Activated CD8-positive, alpha-beta T cell treated with anti-CD3 and anti-CD28 coated beads, Interleukin-2, amount 10 ng/mL, durations not matched to agents 7 days and 5 days (primary cell): ENCODE measurements around the gene CRYGS. TPM values are rescaled to one million over a fixed set of nuclear protein-coding genes. Genes with fewer than 3 reads are reported as not detected.

Experiments used
- ATAC-seq: fragments of 150-1000 bp; cut with Tn5 transposase; one replicate; pipeline ENCODE4 v1.10.0; 2021; ENCODE audit warnings: moderate library complexity
- CTCF ChIA-PET: fragments of 350-600 bp; sonication (Branson Sonifier 250); formaldehyde crosslinking; loops from one replicate; lab custom pipeline; 2021; ENCODE audit warnings: antibody characterized with exemption; lab: Charles Lee
- POLR2A ChIA-PET: fragments of 350-600 bp; sonication (Branson Sonifier 250); formaldehyde crosslinking; loops from one replicate; lab custom pipeline; 2021; ENCODE audit warnings: antibody characterized with exemption; lab: Charles Lee
- DNase-seq: peaks from one replicate; pipeline ENCODE4 v3.0.0-alpha.2; 2020
- H3K27ac Mint-ChIP-seq: one replicate; pipeline ENCODE4 v1.8.0; 2021; ENCODE audit warnings: mild to moderate bottlenecking, mixed read lengths
- H3K27me3 Mint-ChIP-seq: one replicate; pipeline ENCODE4 v1.8.0; 2021; ENCODE audit warnings: low read depth, mixed read lengths
- H3K36me3 Mint-ChIP-seq: one replicate; pipeline ENCODE4 v1.8.0; 2021; ENCODE audit warnings: low read depth, mixed read lengths
- H3K4me1 Mint-ChIP-seq: one replicate; pipeline ENCODE4 v1.8.0; 2021; ENCODE audit warnings: low read depth, mixed read lengths
- H3K4me3 Mint-ChIP-seq: one replicate; pipeline ENCODE4 v1.8.0; 2021; ENCODE audit warnings: mild to moderate bottlenecking, mixed read lengths
- H3K9me3 Mint-ChIP-seq: one replicate; pipeline ENCODE4 v1.8.0; 2022; ENCODE audit warnings: mixed read lengths; ENCODE audit not compliant: insufficient read depth
- total RNA-seq, 2 experiments: library from RNA; stranded (reverse); gene quantifications; one replicate each; pipeline ENCODE4 v1.2.3, GENCODE V29; 2021

CRYGS gene
- total RNA-seq, 2 experiments from 2014 or later, result 4.6 to 5.6 TPM

DNA sequence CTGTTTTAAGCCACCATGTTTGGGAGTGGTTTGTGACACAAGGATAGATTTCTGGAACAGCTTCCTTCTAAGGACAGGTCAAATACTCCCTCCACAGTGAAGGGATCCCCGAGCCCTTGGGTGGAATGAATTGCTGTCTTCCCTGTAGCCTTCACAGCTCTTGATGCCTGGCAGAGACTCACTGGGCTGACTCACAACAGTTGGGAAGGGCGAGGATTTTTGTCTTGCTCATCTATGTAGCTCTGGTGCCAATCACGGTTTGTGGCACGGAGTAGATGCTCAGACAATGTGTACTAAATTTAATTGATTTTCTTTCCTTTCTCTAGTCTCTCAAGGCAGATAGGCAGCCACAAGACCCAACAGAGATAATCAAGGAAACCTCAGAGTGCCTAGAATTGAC lies 27.0 kb downstream of the CRYGS start:
- H3K9me3 Mint-ChIP-seq, result no peaks in the 10 kb centered on the region
- peaks cover 54% of the 10 kb centered on the region for H3K4me1 Mint-ChIP-seq
- POLR2A ChIA-PET, result interaction anchor here (0.6 kb wide), 1 partner anchor 843 kb away, joined by 3 read pairs; no protein-coding TSS in a partner anchor
- CTCF ChIA-PET, result interaction anchor here (0.7 to 5.3 kb wide), 6 partner anchors 11 to 100 kb away, joined by 3 to 44 read pairs (median 3); no protein-coding TSS in a partner anchor
- H3K27ac Mint-ChIP-seq, result no peak overlapping the region
- H3K36me3 Mint-ChIP-seq, result no peaks in the 10 kb centered on the region
- peaks cover 14% of the 10 kb centered on the region for H3K27me3 Mint-ChIP-seq
- ATAC-seq, result no peak
- no peak overlapping the region for H3K4me3 Mint-ChIP-seq
- no peak for DNase-seq

DNA sequence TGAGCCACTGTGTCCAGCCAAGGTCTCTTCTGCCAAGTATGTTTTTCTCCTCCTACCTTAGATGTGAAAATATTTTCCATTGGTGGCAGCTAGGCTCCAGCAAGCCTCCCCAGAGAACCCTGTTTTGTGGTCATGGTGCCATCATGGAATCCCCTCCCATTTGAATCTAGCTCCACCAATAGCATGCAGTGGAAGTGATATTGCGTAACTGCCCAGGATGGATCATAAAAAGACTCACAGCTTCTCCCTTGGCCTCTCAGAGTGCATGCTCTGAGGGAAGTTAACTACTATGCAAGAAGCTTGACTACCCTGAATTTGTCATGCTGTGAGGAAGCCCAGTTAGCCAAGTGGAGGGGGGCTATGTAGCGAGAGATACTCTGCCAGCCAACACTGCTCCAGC lies 27.5 kb downstream of the CRYGS start:
- ChIA-PET POLR2A (interaction anchor here (0.6 kb wide), 1 partner anchor 844 kb away, joined by 3 read pairs; no protein-coding TSS in a partner anchor), CTCF (interaction anchor here (0.7 to 5.3 kb wide), 4 partner anchors 19 to 101 kb away, joined by 3 to 44 read pairs (median 3); no protein-coding TSS in a partner anchor)
- Mint-ChIP-seq H3K36me3 (no peaks in the 10 kb centered on the region), H3K4me3 (no peak overlapping the region), H3K4me1 (peaks cover 50% of the 10 kb centered on the region), H3K9me3 (no peaks in the 10 kb centered on the region), H3K27me3 (peaks cover 18% of the 10 kb centered on the region), H3K27ac (no peak overlapping the region)
- DNase-seq (no peak), ATAC-seq (no peak)

DNA sequence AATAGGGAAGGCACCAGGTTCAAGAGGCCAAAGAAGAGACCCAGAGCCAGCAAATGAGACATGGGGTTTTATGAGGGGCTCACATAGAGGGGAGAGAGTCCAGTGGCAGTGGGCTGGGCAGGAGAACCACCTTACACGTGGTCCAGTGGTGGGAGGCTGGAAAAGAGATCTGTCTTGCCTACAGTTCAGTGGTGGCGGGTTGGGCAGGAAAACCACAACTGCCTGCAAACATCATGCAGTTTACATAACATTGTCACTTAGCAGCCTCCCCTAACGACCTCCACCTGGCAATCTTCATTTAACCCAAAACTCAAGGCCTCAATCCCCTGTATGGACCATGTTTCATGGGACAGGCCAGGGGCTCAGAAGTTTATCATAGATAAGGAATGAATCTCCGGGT lies 29.1 kb downstream of the CRYGS start:
- Mint-ChIP-seq H3K4me1 (peaks cover 38% of the 10 kb centered on the region), H3K36me3 (no peaks in the 10 kb centered on the region), H3K27ac (no peak overlapping the region), H3K4me3 (no peak overlapping the region), H3K27me3 (peaks cover 18% of the 10 kb centered on the region), H3K9me3 (no peaks in the 10 kb centered on the region)
- CTCF ChIA-PET, result no interaction called here
- peak; percentile 63 for DNase-seq
- ATAC-seq, result peak; percentile 43
- POLR2A ChIA-PET, result no interaction called here

DNA sequence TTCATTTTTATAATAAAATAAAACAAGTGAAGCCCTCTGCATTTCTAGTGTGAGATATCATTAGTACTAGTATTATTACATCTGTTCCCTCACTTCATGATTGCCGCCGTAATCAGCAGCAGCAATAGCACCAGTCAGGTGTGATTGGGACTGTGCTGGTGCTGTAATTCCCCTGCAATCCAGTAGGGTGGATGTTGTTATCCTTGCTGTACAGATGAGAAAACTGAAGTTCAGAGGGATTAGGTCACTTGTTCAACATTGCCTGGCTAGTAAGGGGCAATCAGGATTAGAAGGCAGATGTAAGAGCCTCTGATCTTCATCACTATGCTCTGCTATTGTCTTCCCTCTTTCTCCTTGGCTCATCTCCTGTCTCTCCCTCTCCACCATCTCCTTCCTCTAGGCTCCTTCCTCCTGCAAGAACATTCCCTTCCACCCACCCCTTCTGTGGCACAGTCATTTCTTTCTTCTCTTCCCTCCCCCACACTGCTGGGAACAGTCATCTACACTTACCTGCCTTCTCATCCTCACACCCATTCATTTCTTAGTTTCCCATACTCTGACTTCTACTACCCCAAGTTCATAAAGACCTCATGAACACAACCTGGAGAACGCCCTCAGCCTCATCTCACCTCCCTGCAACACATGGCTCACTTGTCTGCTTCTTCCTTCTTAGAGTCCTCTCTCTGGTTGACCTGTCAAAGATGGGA lies 29.7 kb downstream of the CRYGS start:
- Mint-ChIP-seq H3K36me3 (no peaks in the 10 kb centered on the region), H3K27ac (no peak overlapping the region), H3K27me3 (peaks cover 18% of the 10 kb centered on the region), H3K4me3 (no peak overlapping the region), H3K4me1 (peaks cover 36% of the 10 kb centered on the region), H3K9me3 (no peaks in the 10 kb centered on the region)
- peak; percentile 5 for ATAC-seq
- CTCF ChIA-PET, result interaction anchor here (1.8 kb wide), 1 partner anchor 26 kb away, joined by 9 read pairs; no protein-coding TSS in a partner anchor
- POLR2A ChIA-PET, result no interaction called here
- no peak for DNase-seq

DNA sequence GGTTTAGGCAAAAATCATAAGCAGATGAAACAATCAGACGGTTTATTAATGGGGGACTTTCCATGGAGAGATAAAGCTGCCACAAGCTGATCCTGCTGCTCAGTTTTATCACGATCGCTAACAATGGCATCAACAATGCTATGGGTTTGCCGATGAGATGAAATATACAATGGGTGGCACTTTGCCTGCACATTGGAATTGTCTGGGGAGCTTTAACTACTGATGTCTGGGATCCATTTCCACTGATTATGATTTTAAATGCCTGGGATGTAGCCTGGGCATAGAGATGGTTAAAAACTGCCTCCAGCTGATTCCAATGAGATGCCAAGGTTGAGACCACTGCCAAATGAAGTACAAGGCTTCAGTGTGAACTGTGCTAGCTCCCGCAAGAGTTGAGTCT lies 30.8 kb downstream of the CRYGS start:
- no peak for ATAC-seq
- DNase-seq, result no peak
- Mint-ChIP-seq H3K27me3 (peaks cover 18% of the 10 kb centered on the region), H3K9me3 (no peaks in the 10 kb centered on the region), H3K27ac (no peak overlapping the region), H3K4me3 (no peak overlapping the region), H3K36me3 (no peaks in the 10 kb centered on the region), H3K4me1 (peaks cover 25% of the 10 kb centered on the region)
- ChIA-PET POLR2A (no interaction called here), CTCF (interaction anchor here (1.1 to 1.8 kb wide), 2 partner anchors 8 to 27 kb away, joined by 4 to 9 read pairs; no protein-coding TSS in a partner anchor)

DNA sequence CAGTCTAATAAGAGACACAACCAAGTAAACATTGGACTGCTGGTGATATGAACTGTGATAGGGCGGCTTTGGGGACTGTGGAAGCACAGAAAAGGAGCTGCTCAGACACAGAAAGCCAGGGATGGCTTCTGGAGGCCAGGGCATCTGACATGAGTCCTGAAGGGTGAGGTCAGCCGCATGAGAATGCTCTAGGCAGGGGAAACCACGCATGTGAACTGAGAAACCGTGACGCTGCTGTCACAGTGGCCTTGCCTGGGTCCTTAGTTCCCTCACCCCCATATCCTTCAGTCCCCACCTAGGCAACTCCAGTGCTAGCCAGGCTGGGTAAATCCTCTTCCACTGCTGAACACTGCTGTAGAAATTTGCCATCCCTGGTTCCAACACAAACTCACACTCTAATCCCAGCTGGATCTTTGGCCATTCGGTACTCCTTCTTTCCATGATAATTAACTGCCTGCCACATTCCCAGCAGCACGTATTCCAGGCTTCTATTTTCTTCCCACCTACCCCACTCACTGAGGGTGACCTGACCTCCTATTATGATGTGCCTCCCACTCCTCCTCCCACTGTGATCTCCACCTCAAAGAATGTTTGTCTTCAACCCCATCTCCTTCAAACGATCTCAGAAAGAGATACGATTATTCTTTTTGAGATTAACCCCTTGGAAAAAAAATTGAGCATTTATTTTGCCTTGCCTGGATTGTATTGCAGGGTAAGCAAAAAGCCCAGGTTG lies 31.4 kb downstream of the CRYGS start:
- ChIA-PET POLR2A (no interaction called here), CTCF (interaction anchor here (1.1 to 1.8 kb wide), 2 partner anchors 8 to 27 kb away, joined by 4 to 9 read pairs; no protein-coding TSS in a partner anchor)
- H3K4me1 Mint-ChIP-seq, result peaks cover 20% of the 10 kb centered on the region
- no peaks in the 10 kb centered on the region for H3K36me3 Mint-ChIP-seq
- H3K4me3 Mint-ChIP-seq, result no peak overlapping the region
- DNase-seq (no peak), ATAC-seq (no peak)
- no peak overlapping the region for H3K27ac Mint-ChIP-seq
- no peaks in the 10 kb centered on the region for H3K9me3 Mint-ChIP-seq
- peaks cover 18% of the 10 kb centered on the region for H3K27me3 Mint-ChIP-seq

DNA sequence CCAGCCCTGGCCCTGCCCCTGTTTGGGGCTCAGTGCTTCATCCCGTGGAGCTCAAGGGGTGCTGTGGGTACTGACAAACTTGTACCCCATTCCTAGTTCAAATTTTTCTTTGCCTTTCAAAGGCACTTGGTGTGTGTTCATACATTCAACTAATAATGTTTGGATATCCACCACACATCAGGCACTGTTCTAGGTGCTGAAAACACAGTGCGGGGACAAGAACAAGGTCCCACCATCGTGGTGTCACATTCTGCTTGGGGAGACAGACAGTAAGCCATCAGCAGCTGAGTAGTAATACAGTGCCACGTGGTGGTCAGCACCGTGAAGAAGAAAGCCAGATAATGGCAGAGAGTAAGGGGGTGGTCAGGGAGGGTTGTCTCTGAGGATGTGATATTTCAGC lies 32.5 kb downstream of the CRYGS start:
- DNase-seq (no peak), ATAC-seq (no peak)
- POLR2A ChIA-PET, result no interaction called here
- Mint-ChIP-seq H3K36me3 (no peaks in the 10 kb centered on the region), H3K9me3 (no peaks in the 10 kb centered on the region), H3K4me3 (no peak overlapping the region), H3K4me1 (peaks cover 18% of the 10 kb centered on the region), H3K27ac (no peak overlapping the region), H3K27me3 (peaks cover 18% of the 10 kb centered on the region)
- CTCF ChIA-PET, result no interaction called here

DNA sequence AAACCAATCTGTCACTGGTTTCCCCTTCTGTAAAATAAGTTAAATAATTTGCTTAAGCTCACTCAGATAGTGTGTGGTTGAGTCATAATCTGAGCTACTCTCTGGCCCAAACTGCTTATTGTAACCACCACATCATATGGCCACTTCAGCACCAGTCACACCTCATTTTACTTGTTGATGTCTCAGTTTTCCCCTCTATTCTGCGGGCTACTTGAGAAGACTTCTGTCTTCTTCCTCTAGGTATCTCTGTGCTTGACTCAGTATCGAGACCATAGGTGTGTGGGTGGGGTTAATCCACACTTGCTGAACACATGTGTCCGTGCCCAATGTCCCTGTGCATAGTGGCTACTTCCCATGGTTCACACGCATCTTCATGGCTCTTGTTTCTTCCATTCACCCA lies 32.9 kb downstream of the CRYGS start:
- ChIA-PET CTCF (no interaction called here), POLR2A (no interaction called here)
- Mint-ChIP-seq H3K4me1 (peaks cover 18% of the 10 kb centered on the region), H3K9me3 (no peaks in the 10 kb centered on the region), H3K27me3 (peaks cover 18% of the 10 kb centered on the region), H3K36me3 (no peaks in the 10 kb centered on the region), H3K27ac (no peak overlapping the region), H3K4me3 (no peak overlapping the region)
- DNase-seq, result no peak
- ATAC-seq, result no peak

DNA sequence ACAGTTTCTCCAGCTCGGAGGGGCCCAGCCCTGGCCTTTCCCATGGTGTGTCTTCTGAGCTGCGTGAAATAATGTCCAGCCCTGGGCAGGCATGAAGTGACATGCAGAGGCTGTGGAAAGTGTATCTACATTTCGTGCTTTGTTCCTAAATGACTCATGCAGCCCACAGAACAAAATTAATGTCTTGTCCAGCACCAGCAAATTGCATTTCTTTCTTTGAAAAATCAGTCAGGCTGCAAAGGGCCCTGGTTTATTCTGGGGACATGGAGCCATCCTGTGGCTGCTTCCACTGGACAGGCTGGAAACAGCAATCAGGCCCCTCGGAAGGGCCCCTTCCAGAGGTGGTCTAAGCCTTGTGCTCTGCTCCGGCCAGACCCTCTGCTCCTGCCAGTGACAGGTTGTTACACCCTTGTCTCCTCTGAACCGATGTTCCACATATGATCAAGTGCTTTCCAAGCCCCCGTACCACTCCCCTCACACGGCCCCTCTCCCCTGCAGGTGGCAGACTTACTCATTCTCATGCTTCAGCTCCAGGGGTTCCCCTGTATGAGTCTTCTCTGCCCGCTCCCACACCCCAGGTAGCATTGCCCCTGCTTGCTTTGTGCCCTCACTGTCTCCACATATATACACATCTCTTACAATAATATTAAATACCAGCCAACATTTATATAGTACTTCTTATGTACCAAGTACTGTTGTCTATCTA lies 33.7 kb downstream of the CRYGS start:
- H3K4me3 Mint-ChIP-seq, result no peak overlapping the region
- no peaks in the 10 kb centered on the region for H3K36me3 Mint-ChIP-seq
- DNase-seq, result no peak
- no peak overlapping the region for H3K27ac Mint-ChIP-seq
- POLR2A ChIA-PET, result no interaction called here
- ATAC-seq, result no peak
- H3K9me3 Mint-ChIP-seq, result no peaks in the 10 kb centered on the region
- peaks cover 18% of the 10 kb centered on the region for H3K27me3 Mint-ChIP-seq
- CTCF ChIA-PET, result no interaction called here
- peaks cover 11% of the 10 kb centered on the region for H3K4me1 Mint-ChIP-seq

DNA sequence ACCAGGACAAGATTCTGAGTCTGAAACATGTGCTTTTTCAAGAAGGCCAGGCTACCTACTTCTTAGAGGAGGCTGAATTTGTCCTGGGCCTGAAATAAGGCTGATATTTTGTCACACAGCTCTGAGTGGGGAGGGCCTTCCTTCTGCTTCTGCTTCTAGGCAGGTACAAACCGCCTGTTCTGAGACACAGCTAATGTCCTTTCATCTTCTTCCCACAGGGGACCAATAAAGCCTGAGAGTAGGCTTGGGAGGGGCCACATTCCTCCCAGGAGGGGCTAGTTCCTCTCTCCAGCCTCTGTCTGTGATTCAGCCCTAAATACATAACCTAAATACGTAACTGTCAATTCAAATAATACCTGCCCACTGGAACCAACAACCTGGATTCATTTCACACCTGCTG lies 34.8 kb downstream of the CRYGS start:
- peaks cover under 1% of the 10 kb centered on the region for H3K4me1 Mint-ChIP-seq

DNA sequence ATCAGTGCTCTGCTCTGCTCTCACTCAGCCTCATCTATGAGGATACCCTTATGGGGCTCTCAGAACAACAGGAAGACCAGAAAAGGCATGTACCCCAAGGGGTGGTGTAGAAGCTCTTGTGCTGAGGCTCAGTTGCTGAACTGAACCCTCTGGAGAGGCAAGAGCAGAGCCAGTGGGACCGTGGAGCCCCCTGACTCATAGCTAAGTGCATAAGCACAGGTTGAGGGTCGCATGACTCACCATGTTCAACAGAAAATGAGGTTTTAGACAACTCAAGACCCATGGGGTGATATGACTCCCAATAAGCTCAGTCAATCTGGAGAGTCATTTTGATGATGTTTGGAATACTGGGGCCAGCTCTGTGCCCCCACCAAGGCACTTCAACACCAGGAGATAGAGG lies 37.3 kb downstream of the CRYGS start:
- ChIA-PET POLR2A (no interaction called here), CTCF (no interaction called here)
- Mint-ChIP-seq H3K27ac (no peak overlapping the region), H3K36me3 (no peaks in the 10 kb centered on the region), H3K4me1 (peaks cover 8% of the 10 kb centered on the region), H3K9me3 (no peaks in the 10 kb centered on the region), H3K27me3 (peaks cover 1% of the 10 kb centered on the region), H3K4me3 (no peak overlapping the region)
- no peak for ATAC-seq
- DNase-seq, result no peak

More for the DNA sequence above, 34.8 kb downstream of the CRYGS start:
- CTCF ChIA-PET, result no interaction called here
- no peak overlapping the region for H3K27ac Mint-ChIP-seq
- DNase-seq (no peak), ATAC-seq (no peak)
- no peaks in the 10 kb centered on the region for H3K36me3 Mint-ChIP-seq
- H3K27me3 Mint-ChIP-seq, result peaks cover 12% of the 10 kb centered on the region
- POLR2A ChIA-PET, result no interaction called here
- H3K4me3 Mint-ChIP-seq, result no peak overlapping the region
- H3K9me3 Mint-ChIP-seq, result no peaks in the 10 kb centered on the region
